ENCODE data around the gene LUC7L. TPM values are rescaled to one million over a fixed set of nuclear protein-coding genes. Genes with fewer than 3 reads are reported as not detected.
"Not testable (repeated sequence)": the region's sequence is repeated elsewhere in the genome, so short reads cannot be mapped to it uniquely, and the experiment has no call there.

Gene LUC7L
- polyA plus RNA-seq, 12 donors = 52.4 to 116 (median 67.1) TPM; not detected in 1

DNA sequence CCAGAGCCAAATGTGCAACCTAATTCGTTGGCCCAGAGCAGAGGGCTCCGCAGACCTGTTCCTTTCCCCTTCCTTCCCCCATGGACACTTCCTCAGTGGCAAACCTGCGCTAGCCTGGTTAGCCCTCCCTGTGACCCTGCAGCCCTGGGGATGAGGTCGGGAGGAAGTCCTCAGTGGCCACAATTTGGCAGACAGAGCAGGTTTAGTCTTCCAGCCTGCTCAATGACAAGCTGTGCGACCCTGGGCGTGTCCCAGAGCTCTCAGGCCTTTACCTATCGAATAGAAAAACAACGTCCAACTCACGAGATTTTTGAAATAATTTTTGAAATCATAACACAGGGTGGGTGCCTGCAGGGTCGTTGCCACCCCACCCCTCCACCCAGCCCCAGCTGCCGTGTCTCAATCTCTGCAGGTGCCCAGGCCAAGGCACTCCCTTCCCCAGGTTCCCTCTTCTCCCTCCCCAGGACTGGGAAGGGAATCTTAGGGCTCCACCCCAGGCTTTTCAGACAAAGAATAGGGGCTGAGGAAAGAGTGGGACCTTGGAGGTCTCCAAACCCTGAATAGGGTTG lies 62.0 kb downstream of the LUC7L start:
- DNase-seq = no peak

DNA sequence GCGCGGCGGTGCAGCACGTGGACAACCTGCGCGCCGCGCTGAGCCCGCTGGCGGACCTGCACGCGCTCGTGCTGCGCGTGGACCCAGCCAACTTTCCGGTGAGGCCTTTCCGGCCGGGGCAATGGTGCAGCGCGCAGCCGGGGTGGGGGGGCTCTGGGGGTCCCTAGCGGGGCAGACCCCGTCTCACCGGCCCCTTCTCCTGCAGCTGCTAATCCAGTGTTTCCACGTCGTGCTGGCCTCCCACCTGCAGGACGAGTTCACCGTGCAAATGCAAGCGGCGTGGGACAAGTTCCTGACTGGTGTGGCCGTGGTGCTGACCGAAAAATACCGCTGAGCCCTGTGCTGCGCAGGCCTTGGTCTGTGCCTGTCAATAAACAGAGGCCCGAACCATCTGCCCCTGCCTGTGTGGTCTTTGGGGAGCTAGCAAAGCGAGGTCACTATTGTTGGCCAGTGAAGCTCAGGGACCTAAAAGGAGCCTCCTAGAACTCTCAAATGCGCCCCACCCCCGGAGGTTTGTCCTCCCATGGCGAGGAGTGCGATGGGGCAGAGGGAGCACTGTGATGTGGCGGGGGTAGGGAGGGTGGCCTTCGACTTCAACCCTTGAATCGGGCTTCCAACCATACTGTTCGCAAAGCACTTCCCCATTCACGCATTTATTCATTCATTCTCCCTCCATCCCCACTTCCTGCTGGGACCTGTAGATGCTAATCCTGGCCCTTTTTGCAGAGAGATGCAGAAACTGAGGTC lies 62.7 kb downstream of the LUC7L start:
- DNase-seq = no peak

DNA sequence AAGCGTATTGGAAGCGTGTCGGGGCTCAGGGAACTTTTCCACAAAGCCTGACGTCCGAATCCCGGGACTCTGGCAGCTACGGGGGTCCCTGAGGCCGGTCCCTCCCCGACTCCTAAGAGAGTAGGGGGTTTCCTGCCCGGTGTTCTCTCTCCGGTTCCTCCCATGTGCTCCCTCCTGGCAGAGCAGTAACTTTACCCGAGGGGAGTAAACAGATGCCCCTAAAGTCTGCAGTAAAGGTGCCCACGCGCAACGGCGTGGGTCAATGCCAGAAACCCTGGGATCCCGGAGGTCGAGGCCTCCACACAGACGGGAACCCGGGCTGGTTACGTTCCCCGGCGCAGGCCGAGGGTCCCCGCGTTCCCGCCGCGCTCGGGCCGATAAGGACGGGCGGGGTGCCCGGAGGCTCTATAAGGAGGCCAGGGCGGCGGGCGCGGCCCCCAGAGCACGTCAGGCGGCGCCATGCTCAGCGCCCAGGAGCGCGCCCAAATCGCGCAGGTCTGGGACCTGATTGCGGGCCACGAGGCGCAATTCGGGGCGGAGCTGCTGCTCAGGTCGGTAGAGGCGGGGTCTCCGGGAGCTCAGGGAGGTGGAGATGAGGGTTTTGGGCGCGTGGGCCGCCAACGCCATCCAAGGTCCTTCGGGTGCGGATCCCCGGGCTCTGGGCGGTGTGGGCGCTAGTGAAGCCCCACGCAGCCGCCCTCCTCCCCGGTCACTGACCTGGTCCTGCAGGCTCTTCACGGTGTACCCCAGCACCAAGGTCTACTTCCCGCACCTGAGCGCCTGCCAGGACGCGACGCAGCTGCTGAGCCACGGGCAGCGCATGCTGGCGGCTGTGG lies 63.5 kb downstream of the LUC7L start, which contains the start of gene HBM:
Gene HBM, plus strand, starts transcription at position 440 of the 836 bp plus-strand sequence. Its CDS starts 20 bp downstream, at position 460.
- no peak for DNase-seq

DNA sequence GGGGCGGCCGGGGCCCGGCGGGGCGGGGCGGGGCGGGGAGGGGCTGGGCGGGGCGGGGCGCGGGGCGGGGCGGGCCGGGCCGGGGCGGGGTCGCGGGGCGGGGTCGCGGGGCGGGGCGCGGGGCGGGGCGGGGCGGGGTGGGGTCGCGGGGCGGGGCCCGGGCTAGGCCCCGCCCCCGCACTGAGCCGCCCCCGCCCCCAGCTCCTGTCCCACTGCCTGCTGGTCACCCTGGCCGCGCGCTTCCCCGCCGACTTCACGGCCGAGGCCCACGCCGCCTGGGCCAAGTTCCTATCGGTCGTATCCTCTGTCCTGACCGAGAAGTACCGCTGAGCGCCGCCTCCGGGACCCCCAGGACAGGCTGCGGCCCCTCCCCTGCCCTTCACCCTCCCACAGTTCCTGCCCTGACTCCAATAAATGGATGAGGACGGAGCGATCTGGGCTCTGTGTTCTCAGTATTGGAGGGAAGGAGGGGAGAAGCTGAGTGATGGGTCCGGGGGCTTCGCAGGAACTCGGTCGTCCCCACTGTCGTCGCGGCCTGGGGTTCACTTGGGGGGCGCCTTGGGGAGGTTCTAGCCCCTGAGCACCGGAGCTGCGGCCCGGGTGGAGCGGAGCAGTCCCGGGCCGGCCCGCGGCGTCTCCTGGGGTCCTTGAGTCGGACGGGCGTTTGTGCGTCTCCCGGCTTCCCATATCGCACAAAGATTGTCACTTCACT lies 64.3 kb downstream of the LUC7L start:
- no peak for DNase-seq

DNA sequence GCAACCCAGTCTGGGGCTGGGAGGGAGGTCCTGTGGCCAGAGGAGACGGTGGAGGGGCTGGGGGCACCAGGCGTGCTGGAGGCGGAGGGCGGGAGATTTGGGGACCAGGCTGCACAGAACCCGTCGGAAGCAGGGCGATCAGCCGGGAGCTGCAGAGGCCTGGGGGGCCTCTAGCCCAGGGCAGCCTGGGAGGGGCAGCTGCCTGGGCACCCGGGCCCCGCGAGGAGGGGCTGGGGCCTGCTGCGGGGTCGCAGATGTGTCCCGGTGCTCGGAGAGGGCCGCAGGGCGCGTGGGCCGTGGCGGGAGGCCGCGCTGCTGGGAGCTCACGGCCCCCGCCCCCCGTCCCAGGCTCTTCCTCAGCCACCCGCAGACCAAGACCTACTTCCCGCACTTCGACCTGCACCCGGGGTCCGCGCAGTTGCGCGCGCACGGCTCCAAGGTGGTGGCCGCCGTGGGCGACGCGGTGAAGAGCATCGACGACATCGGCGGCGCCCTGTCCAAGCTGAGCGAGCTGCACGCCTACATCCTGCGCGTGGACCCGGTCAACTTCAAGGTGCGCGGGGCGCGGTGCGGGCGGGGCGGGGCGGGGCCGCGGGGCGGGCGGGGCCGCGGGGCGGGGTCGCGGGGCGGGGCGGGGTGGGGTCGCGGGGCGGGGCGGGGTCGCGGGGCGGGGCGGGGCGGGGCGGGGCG lies 65.0 kb downstream of the LUC7L start:
- DNase-seq = not testable (repeated sequence)

DNA sequence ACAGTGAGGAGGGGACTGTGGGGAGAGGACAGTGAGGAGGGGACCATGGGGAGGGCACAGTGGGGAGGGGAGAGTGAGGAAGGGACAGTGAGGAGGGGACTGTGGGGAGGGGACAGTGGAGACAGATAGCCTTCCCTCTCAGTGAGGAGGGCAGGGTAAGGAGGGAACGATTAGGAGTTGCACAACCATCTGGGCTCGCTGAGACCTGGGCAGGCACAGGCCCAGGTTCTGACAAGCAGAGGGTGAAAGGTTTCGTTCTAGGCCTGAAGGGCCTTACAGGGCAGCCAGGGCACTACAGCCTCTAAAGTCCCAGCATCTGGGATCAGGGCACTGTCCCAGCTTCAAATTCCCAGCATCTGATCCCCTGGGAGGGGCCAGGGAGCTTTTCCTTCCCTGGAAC lies 65.6 kb downstream of the LUC7L start:
- not testable (repeated sequence) for DNase-seq

DNA sequence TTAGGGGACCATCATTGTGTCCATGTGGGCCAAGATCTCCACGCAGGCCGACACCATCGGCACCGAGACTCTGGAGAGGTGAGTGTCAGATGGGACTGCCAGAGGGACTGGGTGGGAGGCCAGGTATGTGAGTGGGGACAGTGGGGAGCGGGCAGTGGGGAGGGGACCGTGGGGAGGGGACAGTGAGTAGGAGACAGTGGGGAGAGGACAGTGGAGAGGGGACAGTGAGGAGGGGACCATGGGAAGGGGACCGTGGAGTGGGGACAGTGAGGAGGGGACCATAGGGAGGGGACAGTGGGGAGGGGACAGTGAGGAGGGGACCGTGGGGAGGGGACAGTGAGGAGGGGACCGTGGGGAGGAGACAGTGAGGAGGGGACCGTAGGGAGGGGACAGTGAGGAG lies 66.1 kb downstream of the LUC7L start:
- not testable (repeated sequence) for DNase-seq

DNA sequence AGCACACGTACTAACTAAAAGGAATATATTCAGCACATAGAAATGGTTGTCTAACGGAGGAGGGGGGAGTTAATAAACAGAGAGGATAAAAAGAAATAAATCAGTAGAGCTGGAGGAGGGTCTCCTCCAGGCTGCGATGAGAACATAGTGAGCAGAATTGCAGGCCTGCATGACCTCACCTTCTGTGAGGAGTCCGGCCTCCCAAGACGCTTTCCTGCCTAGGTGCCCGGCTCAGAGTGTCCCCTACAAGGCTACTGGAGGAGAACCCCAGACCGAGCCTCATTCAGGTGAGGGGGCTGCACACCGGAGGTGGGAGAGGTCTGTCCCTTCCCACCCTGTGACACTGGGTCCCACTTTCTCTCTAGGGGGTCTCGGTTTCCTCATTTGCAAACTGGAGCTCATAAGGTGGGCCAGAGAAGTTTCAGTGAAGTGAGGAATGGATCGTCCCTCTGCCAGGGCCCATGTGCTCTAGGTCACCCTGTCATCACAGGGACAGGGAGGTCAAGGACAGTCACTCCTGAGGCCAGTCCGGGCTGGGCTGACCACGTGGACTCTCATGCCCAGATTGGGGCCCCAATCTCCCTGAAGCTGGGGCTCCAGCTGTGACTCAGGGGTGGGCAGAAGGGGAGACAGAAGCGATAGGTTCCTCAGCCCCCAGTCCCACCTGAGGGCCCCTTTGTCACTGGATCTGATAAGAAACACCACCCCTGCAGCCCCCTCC lies 66.8 kb downstream of the LUC7L start:
- no peak for DNase-seq

DNA sequence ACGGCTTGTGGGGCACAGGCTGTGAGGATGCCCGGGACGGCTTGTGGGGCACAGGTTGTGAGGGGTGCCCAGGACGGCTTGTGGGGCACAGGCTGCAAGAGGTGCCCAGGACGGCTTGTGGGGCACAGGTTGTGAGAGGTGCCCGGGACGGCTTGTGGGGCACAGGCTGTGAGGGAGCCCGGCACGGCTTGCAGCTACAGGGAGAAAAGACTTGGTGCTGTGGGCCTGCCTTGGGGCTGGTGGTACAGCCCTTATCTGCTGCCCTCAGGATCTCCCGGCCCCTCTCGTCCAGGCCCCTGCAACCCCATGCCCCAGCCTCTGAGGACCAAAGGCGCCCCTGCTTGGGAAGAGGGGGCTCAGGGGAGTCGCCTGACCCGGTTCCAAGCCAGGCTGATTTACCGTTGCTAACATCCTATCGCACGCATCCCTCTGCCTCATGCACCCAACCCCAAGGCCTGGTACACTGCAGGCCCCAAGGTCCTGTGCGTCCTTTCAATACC lies 68.5 kb downstream of the LUC7L start:
- DNase-seq = no peak

DNA sequence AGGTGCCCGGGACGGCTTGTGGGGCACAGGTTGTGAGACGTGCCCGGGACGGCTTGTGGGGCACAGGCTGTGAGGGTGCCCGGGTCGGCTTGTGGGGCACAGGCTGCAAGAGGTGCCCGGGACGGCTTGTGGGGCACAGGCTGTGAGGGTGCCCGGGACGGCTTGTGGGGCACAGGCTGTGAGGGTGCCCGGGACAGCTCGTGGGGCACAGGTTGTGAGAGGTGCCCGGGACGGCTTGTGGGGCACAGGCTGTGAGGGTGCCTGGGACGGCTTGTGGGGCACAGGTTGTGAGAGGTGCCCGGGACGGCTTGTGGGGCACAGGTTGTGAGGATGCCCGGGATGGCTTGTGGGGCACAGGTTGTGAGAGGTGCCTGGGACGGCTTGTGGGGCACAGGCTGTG lies 69.0 kb downstream of the LUC7L start:
- not testable (repeated sequence) for DNase-seq

DNA sequence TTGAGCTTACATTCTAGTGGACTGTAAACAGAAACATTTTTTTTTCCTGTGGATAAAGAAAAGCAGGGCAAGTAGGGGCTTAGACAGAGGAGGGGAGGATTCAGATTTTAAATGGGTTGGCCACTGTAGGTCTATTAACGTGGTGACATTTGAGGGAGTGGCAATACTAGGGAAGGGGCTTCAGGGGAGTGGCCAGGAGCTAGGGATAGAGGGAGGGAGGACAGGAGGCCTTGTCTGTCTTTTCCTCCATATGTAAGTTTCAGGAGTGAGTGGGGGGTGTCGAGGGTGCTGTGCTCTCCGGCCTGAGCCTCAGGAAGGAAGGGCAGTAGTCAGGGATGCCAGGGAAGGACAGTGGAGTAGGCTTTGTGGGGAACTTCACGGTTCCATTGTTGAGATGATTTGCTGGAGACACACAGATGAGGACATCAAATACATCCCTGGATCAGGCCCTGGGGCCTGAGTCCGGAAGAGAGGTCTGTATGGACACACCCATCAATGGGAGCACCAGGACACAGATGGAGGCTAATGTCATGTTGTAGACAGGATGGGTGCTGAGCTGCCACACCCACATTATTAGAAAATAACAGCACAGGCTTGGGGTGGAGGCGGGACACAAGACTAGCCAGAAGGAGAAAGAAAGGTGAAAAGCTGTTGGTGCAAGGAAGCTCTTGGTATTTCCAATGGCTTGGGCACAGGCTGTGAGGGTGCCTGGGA lies 70.0 kb downstream of the LUC7L start:
- DNase-seq = no peak

DNA sequence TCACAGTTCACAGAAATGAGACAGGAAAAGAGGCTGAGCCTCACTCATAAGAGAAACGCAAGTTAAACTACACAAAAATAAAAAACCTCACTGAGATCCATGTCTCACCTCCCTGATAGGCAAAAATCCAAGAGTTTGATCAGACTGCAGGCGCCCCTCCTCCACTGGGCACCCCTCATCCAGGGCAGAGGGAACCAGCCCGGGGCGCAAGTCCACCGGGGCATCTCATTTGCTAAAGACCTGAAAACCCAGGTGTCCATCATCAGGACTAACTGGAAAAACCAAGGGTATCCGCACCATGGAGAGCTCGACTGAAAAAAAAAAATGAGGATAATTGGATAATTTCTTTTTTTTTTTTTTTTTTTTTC lies 74.2 kb downstream of the LUC7L start:
- no peak for DNase-seq

DNA sequence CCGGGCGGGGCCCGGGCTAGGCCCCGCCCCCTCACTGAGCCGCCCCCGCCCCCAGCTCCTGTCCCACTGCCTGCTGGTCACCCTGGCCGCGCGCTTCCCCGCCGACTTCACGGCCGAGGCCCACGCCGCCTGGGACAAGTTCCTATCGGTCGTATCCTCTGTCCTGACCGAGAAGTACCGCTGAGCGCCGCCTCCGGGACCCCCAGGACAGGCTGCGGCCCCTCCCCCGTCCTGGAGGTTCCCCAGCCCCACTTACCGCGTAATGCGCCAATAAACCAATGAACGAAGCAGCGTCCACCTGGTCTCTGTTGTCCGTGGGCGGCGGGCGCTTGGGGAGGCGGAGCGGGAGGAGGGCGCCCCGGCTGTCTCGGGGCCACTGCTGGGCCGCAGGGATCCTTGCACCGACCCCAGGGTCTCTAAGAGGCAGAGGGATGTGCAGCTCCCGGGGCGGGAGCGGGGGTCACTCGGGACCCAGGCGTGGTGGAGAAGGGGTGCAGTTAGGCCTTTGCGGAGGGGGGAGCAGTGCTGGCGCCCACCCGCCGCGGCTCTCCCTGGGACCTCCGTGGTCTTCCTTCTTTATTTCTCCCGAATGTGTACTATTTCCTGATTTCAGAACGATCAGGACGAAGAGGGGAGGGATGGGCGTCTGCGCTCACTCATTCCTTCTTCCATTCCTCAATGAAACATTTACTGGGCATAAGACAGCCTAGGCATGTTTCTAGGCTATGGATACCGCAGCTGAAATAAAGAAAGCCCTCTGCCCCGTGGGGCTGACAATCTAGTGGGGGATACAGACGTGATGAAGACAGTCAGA lies 74.8 kb downstream of the LUC7L start:
- DNase-seq = peak; percentile 34

DNA sequence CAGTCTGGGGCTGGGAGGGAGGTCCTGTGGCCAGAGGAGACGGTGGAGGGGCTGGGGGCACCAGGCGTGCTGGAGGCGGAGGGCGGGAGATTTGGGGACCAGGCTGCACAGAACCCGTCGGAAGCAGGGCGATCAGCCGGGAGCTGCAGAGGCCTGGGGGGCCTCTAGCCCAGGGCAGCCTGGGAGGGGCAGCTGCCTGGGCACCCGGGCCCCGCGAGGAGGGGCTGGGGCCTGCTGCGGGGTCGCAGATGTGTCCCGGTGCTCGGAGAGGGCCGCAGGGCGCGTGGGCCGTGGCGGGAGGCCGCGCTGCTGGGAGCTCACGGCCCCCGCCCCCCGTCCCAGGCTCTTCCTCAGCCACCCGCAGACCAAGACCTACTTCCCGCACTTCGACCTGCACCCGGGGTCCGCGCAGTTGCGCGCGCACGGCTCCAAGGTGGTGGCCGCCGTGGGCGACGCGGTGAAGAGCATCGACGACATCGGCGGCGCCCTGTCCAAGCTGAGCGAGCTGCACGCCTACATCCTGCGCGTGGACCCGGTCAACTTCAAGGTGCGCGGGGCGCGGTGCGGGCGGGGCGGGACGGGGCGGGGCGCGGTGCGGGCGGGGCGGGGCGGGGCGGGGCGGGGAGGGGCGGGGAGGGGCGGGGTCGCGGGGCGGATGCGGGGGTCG lies 75.6 kb downstream of the LUC7L start:
- not testable (repeated sequence) for DNase-seq

DNA sequence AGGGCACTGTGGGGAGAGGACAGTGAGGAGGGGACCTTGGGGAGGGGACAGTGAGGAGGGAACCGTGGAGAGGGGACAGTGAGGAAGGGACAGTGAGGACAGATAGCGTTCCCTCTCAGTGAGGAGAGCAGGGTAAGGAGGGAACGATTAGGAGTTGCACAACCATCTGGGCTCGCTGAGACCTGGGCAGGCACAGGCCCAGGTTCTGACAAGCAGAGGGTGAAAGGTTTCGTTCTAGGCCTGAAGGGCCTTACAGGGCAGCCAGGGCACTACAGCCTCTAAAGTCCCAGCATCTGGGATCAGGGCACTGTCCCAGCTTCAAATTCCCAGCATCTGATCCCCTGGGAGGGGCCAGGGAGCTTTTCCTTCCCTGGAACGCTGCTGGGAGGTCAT lies 76.1 kb downstream of the LUC7L start:
- DNase-seq = not testable (repeated sequence)

DNA sequence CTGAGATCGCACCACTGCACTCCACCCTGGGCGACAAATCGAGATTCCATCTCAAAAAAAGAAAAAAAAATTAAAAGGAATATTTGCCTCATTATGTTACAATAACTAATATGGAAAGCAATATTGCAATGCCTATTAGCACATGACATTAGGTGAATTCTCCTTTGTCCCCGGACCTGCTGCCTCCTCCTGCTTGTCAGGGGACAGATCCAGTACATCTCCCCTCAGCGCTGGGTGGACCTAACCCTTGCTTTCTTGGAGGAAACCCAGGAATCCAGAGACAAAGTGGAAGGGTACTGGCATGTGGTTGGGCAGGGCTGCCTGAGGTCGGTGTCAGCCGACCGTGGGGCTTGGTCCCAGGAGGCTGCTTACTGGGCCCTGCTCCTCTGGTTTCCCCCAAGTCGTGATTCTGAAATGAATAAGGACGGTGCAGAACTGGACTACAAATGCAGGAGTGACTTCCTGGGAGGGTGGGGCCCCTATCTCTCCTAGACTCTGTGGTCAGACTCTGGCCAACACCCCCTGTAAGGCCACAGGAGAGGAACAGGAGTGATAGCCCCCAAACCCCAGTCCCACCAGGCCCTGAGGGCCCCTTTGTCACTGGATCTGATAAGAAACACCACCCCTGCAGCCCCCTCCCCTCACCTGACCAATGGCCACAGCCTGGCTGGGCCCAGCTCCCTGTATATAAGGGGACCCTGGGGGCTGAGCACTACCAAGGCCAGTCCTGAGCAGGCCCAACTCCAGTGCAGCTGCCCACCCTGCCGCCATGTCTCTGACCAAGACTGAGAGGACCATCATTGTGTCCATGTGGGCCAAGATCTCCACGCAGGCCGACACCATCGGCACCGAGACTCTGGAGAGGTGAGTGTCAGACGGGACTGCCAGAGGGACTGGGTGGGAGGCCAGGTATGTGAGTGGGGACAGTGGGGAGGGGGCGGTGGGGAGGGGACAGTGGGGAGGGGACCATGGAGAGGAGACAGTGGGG lies 76.8 kb downstream of the LUC7L start, which contains the start of gene HBZ:
Gene HBZ, plus strand, starts transcription at position 504 of the 988 bp plus-strand sequence. Its CDS starts 266 bp downstream, at position 770.
- DNase-seq = no peak
